HG03520 (cell line): ENCODE data around the gene HSPA1L.

Source experiments
- ATAC-seq: cut with Tn5 transposase; IDR thresholded peaks from one replicate; pipeline ENCODE4 v1.9.1; 2021; ENCODE audit warnings: mild to moderate bottlenecking, moderate library complexity; ENCODE audit not compliant: unreplicated experiment

The HSPA1L gene

DNA sequence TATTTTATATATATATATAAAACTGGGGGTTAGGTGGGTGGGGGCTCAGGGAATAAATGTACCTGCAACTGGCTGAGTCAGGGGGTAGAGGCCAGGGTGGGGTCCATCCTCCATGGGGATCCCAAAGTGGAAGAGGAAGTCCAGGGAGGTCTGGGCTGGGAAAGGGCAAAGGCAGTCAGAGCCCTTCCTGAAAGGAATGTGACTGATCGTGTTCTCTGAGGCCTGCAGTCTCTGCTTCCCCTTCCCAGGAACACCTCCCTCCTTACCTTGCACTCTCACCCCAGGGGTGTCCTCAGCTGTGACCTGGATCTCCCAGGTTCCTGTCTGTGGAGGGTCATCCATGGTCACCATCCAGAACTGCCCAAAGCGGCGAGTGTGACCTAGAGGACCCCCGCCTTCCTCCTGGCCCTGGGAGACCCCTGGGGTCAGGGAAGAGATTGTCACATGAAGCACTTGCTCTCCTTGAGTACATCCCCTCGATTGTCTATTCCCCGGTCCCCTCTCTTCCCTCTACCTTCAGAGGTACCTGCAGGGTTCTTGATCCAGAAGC lies 47.9 kb downstream of the HSPA1L start:
- ATAC-seq, result no peak

DNA sequence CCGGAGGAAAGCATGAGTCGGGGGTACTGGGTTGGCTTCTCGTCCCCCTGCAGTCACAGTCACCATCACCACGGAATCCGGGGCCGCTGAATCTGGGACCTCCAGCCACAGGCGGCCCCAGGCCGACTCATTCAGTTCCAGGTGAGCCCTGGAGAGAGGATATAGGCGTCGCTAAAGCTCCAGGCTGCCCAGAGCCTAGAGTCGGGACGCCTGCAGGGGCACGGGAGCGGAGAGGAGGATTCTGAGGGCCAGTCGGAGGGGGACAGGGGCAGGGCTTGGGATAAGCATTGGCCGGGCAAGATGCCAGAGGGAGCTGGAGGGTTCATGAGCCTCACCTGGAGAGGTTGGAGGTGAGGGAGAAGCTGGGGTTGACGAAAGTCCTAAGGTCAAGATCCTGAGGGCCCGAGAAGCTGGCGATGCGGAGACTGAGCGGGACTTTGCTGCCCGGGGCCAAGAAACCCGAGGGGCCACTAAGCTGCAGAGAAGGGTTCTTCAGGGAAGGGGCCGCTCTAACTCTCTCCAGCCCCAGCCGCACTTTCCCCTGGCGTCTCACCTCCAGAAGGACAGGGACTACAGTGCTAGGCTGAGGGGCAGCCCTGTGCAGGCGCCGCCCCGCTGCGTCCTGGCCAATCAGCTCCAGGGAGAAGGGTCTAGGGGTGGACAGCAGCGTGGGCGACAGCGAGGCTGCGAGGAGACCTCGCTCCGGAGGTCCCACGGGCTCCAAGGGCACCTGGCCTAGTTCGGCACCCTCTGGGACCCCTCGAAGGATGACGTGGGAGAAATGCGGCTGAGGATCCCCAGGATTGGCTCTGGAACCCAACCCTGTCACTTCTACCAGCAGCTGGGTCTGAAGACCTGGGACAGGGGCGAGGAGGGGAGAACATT lies 48.9 kb downstream of the HSPA1L start:
- no peak for ATAC-seq

DNA sequence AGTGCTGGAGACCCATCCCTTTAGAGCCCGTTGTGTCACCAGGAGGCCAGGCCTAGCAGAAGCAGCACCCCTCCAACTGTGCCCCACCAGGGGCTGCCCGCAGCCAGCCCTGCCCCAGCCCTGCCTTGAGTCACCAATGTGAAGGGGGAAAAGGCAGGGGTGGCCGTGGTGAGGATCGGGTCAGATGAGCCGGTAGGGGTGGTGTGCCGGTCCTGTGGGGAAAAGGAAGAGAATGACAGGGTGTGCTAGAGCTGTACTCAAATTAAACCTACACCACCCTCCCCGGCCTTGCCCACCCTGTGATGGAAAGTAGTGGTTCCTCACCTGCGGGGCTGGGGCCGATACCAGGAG lies 49.5 kb downstream of the HSPA1L start:
- ATAC-seq, result no peak

DNA sequence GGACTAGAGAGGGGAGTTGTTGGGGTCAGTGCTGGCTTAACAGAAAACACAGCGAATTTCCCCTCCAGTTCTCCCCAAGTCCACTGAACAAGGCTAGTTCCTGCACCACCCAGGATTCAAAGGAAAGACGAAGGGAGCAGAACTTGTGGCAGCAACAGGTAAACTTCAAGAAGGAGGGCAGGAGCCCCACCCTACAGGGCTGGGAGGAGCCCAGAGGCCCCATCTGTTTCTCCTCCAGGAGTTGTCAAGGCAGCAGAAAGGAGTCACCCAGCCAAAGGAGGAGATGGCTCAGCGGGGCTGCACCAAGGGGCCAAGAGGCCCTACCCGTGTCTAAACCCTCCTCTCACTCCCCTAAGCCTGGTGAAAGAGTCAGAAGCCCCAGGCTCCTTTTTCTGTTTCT lies 50.9 kb downstream of the HSPA1L start:
- ATAC-seq, result no peak

DNA sequence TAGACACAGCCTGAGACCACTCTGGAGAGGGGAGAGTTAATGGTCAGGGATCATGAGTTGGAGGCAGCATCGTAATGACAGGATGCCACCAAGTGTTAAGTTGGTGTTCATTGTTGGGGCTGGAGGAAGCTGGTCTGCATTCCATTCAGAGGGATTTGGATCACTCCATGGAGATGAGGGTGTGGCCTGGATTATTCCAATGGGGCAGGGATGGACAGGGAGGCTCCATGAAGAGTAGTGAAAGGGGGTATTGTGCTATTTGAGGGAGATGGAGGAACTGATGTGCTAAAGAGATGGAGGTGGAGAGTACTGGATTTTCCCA lies 51.5 kb downstream of the HSPA1L start:
- ATAC-seq, result no peak

DNA sequence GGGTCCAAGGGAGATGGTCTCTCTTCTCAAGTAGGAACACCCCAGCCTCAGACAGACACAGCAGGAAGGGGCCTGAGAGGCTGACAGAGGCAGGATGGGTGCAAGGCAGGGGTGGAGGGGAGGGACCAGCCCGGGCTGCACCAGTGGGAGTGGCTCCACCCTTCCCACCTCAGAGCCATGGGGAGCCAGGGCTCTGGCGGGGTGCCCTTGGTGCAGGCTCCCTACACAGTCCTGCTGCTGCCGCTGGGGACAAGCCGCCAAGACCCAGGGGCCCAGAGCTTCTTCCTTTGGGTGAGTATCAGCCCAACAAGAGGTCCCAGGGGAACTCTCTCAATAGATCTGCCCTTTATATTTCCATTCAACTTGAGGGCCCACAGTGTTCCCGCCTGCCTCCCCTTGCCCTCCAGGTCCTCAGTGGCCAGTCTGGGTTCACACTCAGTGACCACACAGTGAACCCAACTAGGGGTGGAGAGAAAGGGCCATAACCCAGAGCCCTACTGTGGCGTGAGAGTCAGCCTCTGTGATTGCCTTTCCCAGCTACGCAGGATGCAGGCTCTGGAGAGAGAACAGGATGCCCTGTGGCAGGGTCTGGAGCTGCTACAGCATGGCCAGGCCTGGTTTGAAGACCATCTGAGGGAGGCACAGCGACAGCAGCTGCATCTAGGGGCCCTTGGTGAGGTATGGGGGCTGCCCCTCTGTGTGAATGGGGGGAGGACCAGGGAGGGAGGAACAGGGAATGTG lies 52.0 kb downstream of the HSPA1L start:
- no peak for ATAC-seq

DNA sequence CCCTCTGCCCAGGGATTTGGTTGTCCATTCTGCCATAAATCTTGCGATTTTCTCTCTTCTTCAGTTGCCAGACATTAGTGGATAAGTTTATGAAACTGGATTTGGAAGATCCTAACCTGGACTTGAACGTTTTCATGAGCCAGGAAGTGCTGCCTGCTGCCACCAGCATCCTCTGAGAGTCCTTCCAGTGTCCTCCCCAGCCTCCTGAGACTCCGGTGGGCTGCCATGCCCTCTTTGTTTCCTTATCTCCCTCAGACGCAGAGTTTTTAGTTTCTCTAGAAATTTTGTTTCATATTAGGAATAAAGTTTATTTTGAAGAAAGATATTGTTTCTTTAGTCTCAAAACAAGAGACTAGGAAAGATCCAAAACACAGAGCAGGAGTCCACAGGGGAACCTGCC lies 52.7 kb downstream of the HSPA1L start, which contains the start of gene SAPCD1:
SAPCD1 (plus strand) TSS at position 301 of the 400 bp plus-strand sequence. CDS start 399 bp downstream, outside the sequence.
- ATAC-seq, result no peak

DNA sequence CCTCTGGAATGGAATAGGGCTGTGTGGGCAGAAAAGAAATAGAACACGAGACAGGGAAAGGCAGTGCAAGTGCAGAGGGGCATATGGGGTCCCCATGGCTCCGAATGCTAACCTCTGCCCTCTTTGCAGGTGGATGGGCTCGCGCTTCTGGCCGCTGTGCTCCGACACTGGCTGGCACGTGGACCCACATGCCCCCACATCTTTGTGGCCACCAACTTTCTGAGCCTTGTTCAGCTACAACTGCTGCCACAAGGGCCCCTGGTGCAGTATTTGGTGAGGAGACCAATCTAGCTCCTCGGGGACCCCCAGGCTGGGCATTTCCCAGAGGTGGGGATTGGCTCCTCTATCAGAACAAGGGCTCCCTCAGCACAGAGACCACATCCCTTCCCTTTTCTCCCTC lies 53.7 kb downstream of the HSPA1L start:
- ATAC-seq, result no peak

DNA sequence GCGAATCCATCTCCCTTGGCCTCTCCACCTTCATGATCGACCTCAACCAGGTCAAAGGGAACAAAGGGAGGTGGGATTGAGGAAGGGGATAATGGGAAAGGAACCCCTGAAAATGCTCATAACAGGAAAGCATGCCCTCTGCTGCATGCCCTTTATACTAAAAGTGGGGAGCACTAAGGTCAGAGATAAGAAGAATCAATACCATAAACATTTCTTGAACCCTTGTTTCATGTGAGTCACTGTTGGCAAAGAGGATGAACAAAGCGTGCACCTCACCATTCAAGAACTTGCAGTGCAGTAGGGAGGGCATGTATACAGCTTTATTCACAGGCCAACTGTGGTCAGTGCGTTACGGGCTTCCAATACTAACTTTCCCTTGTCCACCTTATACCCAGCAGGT lies 54.3 kb downstream of the HSPA1L start:
- no peak for ATAC-seq
